Activated naive CD8-positive, alpha-beta T cell treated with anti-CD3 and anti-CD28 coated beads for 36 hours (primary cell): Measurements from ENCODE around the gene ADSL. TPM values are rescaled to one million over a fixed set of nuclear protein-coding genes. Genes with fewer than 3 reads are reported as not detected.

ENCODE experiments used
- DNase-seq: peaks from one replicate; pipeline ENCODE4 v3.0.0; 2021
- H3K27ac Mint-ChIP-seq: one replicate; pipeline ENCODE4 v1.8.0; 2022; ENCODE audit warnings: mild to moderate bottlenecking, moderate library complexity, mixed read lengths
- H3K27me3 Mint-ChIP-seq: one replicate; pipeline ENCODE4 v1.8.0; 2022; ENCODE audit warnings: mild to moderate bottlenecking, mixed read lengths
- H3K36me3 Mint-ChIP-seq: one replicate; pipeline ENCODE4 v1.8.0; 2021; ENCODE audit warnings: mild to moderate bottlenecking, mixed read lengths
- H3K4me1 Mint-ChIP-seq: one replicate; pipeline ENCODE4 v1.8.0; 2021; ENCODE audit warnings: mixed read lengths
- H3K4me3 Mint-ChIP-seq: one replicate; pipeline ENCODE4 v1.8.0; 2022; ENCODE audit warnings: mild to moderate bottlenecking, moderate library complexity, mixed read lengths
- H3K9me3 Mint-ChIP-seq: one replicate; pipeline ENCODE4 v1.8.0; 2022; ENCODE audit warnings: mixed read lengths
- total RNA-seq, 2 experiments: library from RNA; stranded (reverse); gene quantifications; one replicate each; pipeline ENCODE4 v1.2.3, GENCODE V29; 2021

ADSL gene
- total RNA-seq, 2 experiments from 2014 or later: 174 to 178 TPM

- no peak for DNase-seq
- no peaks in the 10 kb centered on the region for H3K9me3 Mint-ChIP-seq
- no peak overlapping the region for H3K4me3 Mint-ChIP-seq
- H3K27me3 Mint-ChIP-seq: no peaks in the 10 kb centered on the region
- H3K36me3 Mint-ChIP-seq: peaks cover 2% of the 10 kb centered on the region
- no peak overlapping the region for H3K27ac Mint-ChIP-seq
- peaks cover 54% of the 10 kb centered on the region for H3K4me1 Mint-ChIP-seq
Observed at GRCh38 chr22:40335358-40335757, 10.9 kb upstream of the ADSL start.

DNA sequence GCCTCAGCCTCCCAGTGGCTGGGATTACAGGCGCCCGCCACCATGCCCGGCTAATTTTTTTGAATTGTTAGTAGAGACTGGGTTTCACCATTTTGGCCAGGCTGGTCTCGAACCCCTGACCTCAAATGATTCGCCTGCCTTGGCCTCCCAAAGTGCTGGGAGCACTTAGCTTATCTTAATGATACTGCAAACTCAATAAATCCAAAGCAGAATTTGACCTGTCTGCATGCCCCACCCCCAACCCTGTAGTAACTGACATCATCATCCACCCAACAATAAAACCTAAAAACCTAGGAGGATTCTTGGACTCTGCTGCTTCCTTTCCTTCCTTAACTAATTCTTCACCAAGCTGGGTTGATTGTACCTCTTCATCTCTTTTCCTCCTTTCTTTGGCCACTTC is 6.3 kb upstream of the ADSL start:
- no peaks in the 10 kb centered on the region for H3K9me3 Mint-ChIP-seq
- no peak overlapping the region for H3K4me3 Mint-ChIP-seq
- H3K36me3 Mint-ChIP-seq: peaks cover 7% of the 10 kb centered on the region
- peaks cover 33% of the 10 kb centered on the region for H3K4me1 Mint-ChIP-seq
- H3K27ac Mint-ChIP-seq: no peak overlapping the region
- no peaks in the 10 kb centered on the region for H3K27me3 Mint-ChIP-seq
- no peak for DNase-seq

GRCh38 chr22:40341604-40342003 is 4.7 kb upstream of the ADSL start:
- no peaks in the 10 kb centered on the region for H3K9me3 Mint-ChIP-seq
- peaks cover 25% of the 10 kb centered on the region for H3K4me1 Mint-ChIP-seq
- no peaks in the 10 kb centered on the region for H3K27me3 Mint-ChIP-seq
- no peak overlapping the region for H3K4me3 Mint-ChIP-seq
- H3K36me3 Mint-ChIP-seq: peaks cover 10% of the 10 kb centered on the region
- DNase-seq: no peak
- H3K27ac Mint-ChIP-seq: no peak overlapping the region

- H3K36me3 Mint-ChIP-seq: peaks cover 18% of the 10 kb centered on the region
Observed at GRCh38 chr22:40342521-40342920, 3.8 kb upstream of the ADSL start.

DNA sequence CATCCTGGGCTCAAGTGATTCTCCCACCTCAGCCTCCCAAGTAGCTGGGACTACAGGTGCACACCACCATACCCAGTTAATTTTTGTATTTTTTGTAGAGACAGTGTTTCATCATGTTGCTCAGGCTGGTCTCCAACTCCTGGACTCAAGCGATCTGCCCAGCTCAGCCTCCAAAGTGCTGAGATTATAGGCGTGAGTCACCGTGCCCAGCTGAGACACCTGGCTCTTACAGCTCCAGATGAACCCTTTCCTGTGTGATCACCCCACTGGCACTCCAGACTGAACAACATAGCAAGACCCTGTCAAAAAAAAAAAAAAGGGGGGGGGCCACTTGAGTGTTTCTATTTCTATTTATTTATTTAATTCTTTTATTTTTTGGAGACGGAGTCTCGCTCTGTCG is 1.0 kb upstream of the ADSL start:
- no peak for DNase-seq
- Mint-ChIP-seq H3K4me3 (peak overlapping the region; percentile 98), H3K4me1 (peaks cover 41% of the 10 kb centered on the region), H3K9me3 (no peaks in the 10 kb centered on the region), H3K27me3 (no peaks in the 10 kb centered on the region), H3K36me3 (peaks cover 33% of the 10 kb centered on the region), H3K27ac (peak overlapping the region; percentile 99)

More at GRCh38 chr22:40342521-40342920, 3.8 kb upstream of the ADSL start:
- no peaks in the 10 kb centered on the region for H3K9me3 Mint-ChIP-seq
- H3K4me3 Mint-ChIP-seq: no peak overlapping the region
- H3K4me1 Mint-ChIP-seq: peaks cover 26% of the 10 kb centered on the region
- H3K27ac Mint-ChIP-seq: no peak overlapping the region
- no peak for DNase-seq
- no peaks in the 10 kb centered on the region for H3K27me3 Mint-ChIP-seq

- DNase-seq: peak; percentile 58
- H3K4me3 Mint-ChIP-seq: peak overlapping the region; percentile 98
- H3K4me1 Mint-ChIP-seq: peaks cover 41% of the 10 kb centered on the region
- H3K27ac Mint-ChIP-seq: peak overlapping the region; percentile 99
- peaks cover 33% of the 10 kb centered on the region for H3K36me3 Mint-ChIP-seq
- no peaks in the 10 kb centered on the region for H3K27me3 Mint-ChIP-seq
- no peaks in the 10 kb centered on the region for H3K9me3 Mint-ChIP-seq
Observed at GRCh38 chr22:40345815-40346184, 500 bp upstream of the ADSL start.

DNA sequence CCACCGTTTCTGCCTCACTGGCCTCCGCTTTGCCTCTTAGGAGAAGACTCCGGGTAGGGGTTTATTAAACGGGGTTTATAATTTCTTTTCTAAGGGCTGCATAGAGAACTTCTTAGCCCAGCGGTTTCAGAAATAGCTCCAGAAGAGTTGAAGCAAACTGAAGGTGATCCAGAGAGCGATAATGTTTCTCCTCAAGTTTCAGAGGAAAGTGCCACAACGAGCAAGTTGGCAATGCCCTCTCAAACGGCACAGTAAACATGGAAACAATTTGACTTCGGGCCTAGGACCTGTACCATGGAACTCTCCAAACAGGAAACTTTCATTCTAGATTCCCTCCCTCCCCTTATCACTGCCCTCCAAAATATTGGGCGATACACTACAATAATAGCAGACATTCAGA is 1.0 kb downstream of the ADSL start:
- H3K4me3 Mint-ChIP-seq: peak overlapping the region; percentile 98
- peak overlapping the region; percentile 99 for H3K27ac Mint-ChIP-seq
- no peaks in the 10 kb centered on the region for H3K9me3 Mint-ChIP-seq
- peaks cover 34% of the 10 kb centered on the region for H3K36me3 Mint-ChIP-seq
- H3K4me1 Mint-ChIP-seq: peaks cover 37% of the 10 kb centered on the region
- H3K27me3 Mint-ChIP-seq: no peaks in the 10 kb centered on the region
- DNase-seq: no peak

GRCh38 chr22:40348025-40348658 is 1.8 kb downstream of the ADSL start:
- H3K9me3 Mint-ChIP-seq: no peaks in the 10 kb centered on the region
- peaks cover 29% of the 10 kb centered on the region for H3K4me1 Mint-ChIP-seq
- H3K27me3 Mint-ChIP-seq: no peaks in the 10 kb centered on the region
- H3K4me3 Mint-ChIP-seq: peak overlapping the region; percentile 98
- peaks cover 38% of the 10 kb centered on the region for H3K36me3 Mint-ChIP-seq
- H3K27ac Mint-ChIP-seq: peak overlapping the region; percentile 99
- DNase-seq: peak; percentile 57

DNA sequence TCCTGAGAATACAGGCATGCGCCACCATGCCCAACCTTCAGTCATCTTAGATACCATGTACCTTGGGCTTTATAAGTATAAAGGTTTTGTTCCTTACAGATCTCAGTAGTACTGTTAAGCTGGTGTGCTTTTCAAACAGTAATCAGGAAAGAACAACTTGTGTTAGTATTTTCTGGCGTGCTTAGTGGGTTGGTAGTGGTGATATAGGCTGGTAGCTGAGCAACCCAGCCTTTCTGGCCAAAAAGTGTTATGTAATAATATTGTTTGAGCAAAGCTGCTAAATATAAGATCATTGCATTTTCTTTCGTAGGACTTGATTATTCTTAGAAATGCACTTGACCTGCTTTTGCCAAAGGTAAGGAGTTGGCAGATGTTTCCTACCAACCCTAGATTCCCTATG is 6.5 kb downstream of the ADSL start:
- Mint-ChIP-seq H3K36me3 (peaks cover 43% of the 10 kb centered on the region), H3K4me3 (no peak overlapping the region), H3K27ac (no peak overlapping the region), H3K27me3 (no peaks in the 10 kb centered on the region), H3K9me3 (no peaks in the 10 kb centered on the region), H3K4me1 (peaks cover 16% of the 10 kb centered on the region)
- DNase-seq: no peak

- Mint-ChIP-seq H3K27me3 (no peaks in the 10 kb centered on the region), H3K4me1 (peaks cover 4% of the 10 kb centered on the region), H3K27ac (no peak overlapping the region), H3K36me3 (peaks cover 62% of the 10 kb centered on the region), H3K4me3 (no peak overlapping the region), H3K9me3 (no peaks in the 10 kb centered on the region)
- DNase-seq: no peak
Observed at GRCh38 chr22:40361100-40361499, 14.8 kb downstream of the ADSL start.

DNA sequence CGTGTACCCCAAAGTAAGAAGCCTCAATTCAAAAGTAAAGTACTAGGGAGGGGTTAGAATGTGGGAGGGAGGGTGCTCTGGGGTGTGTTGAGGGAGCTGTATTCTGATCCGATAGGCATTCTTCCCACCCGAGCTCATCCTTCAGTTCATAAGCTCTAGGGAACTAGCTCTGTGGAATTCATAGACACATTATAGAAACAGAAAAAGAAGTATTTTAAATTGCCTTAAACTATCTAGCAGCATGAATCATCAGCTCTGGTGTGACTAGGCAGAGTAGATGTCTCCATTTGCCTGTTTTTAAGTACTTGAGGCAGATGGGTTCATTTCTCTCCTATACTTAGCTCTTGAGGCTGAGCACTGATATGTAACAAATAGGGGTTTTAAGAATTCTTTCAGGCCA is 16.8 kb downstream of the ADSL start:
- H3K9me3 Mint-ChIP-seq: no peaks in the 10 kb centered on the region
- H3K4me1 Mint-ChIP-seq: peaks cover 4% of the 10 kb centered on the region
- no peaks in the 10 kb centered on the region for H3K27me3 Mint-ChIP-seq
- H3K36me3 Mint-ChIP-seq: peaks cover 56% of the 10 kb centered on the region
- DNase-seq: no peak
- no peak overlapping the region for H3K4me3 Mint-ChIP-seq
- H3K27ac Mint-ChIP-seq: no peak overlapping the region

DNA sequence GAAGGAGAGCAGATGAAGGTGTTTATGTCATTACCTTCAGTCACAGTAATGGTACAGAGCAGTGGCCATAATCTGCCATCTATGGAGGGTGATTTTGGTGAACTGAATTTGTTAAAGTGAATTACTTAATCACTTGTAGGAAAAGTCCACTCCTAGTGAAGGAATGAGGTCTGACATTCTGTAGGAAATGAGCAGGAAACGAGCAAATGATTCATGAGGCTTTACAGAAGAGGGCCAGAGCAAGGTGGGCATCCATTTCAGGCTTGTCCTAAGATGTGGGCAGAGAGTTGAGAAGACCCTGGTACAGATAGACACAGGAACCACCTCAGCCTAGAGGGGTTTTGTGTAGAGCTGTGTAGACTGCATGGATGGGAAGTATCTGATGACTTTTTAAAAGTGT is 18.1 kb downstream of the ADSL start:
- Mint-ChIP-seq H3K36me3 (peaks cover 52% of the 10 kb centered on the region), H3K27ac (peak overlapping the region; percentile 2), H3K27me3 (no peaks in the 10 kb centered on the region), H3K4me3 (no peak overlapping the region), H3K4me1 (no peaks in the 10 kb centered on the region), H3K9me3 (no peaks in the 10 kb centered on the region)
- DNase-seq: no peak

- peak overlapping the region; percentile 18 for H3K27ac Mint-ChIP-seq
- H3K4me1 Mint-ChIP-seq: peaks cover 5% of the 10 kb centered on the region
- H3K4me3 Mint-ChIP-seq: no peak overlapping the region
- H3K9me3 Mint-ChIP-seq: no peaks in the 10 kb centered on the region
- H3K27me3 Mint-ChIP-seq: no peaks in the 10 kb centered on the region
- H3K36me3 Mint-ChIP-seq: peaks cover 44% of the 10 kb centered on the region
- DNase-seq: no peak
Observed at GRCh38 chr22:40366068-40366467, 19.8 kb downstream of the ADSL start.

GRCh38 chr22:40367342-40367741 is 21.0 kb downstream of the ADSL start:
- Mint-ChIP-seq H3K27me3 (no peaks in the 10 kb centered on the region), H3K27ac (no peak overlapping the region), H3K4me3 (no peak overlapping the region), H3K9me3 (no peaks in the 10 kb centered on the region), H3K36me3 (peaks cover 38% of the 10 kb centered on the region), H3K4me1 (peaks cover 12% of the 10 kb centered on the region)
- no peak for DNase-seq

- Mint-ChIP-seq H3K36me3 (peaks cover 32% of the 10 kb centered on the region), H3K4me3 (no peak overlapping the region), H3K9me3 (no peaks in the 10 kb centered on the region), H3K27ac (no peak overlapping the region), H3K4me1 (peaks cover 18% of the 10 kb centered on the region), H3K27me3 (no peaks in the 10 kb centered on the region)
- DNase-seq: no peak
Observed at GRCh38 chr22:40368016-40368415, 21.7 kb downstream of the ADSL start.

DNA sequence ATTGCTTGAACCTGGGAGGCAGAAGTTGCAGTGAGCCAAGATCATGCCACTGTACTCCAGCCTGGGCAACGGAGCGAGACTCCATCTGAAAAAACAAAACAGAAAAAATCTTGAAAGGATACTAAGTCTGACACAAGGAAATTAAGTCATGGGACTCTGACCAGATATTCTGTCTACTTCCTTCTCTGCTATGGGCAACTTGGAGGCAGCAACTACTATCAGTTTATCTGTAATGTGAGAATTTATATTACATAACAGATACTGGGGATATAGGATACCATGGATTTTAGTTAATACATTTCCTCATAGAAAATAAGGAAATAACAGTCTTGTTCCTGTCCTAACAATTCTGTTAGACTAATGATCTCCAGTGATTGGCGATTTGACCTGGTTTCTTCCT is 22.5 kb downstream of the ADSL start:
- no peaks in the 10 kb centered on the region for H3K9me3 Mint-ChIP-seq
- H3K27me3 Mint-ChIP-seq: no peaks in the 10 kb centered on the region
- H3K36me3 Mint-ChIP-seq: peaks cover 26% of the 10 kb centered on the region
- H3K4me1 Mint-ChIP-seq: peaks cover 18% of the 10 kb centered on the region
- DNase-seq: no peak
- no peak overlapping the region for H3K4me3 Mint-ChIP-seq
- H3K27ac Mint-ChIP-seq: peak overlapping the region; percentile 27
